ENCODE data around the gene CYSLTR2.

Gene CYSLTR2

DNA sequence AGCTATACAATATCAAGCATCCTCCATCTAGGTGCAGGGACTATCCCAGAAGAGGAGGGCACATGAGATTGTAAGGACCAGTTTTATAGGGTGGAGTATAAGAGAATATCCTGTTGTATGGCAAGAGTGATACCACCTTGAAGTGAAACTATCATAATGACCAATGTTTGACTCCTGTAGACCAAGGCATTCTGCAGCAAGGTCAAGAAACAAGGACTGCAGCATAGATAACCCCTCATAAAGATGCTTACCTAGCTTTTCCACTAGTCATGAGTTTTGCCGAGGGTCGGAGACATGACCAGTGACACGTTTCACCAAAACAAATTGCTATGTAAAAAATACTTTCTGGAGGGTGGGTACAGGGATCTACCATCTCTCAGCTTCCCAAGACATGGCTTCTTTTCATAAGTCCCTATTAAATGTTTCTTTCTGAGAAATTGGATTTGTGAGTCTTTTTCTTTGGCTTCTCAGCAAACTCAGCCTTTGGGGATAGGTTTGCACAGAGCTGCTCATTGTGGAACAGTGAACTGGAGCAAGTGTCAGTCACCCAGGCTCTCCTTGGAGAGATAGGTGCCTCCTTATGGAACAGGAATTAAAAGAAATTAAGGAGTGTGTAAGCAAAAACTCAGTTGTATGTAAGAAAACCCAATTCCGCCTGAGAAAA, 28.2 kb upstream of the CYSLTR2 start:
- no peak overlapping the region for H3K4me3 ChIP-seq (ENCODE audit: low read depth, low read length, poor library complexity, severe bottlenecking)
- H4K20me1 ChIP-seq (ENCODE audit: insufficient read depth, low read length) = no peaks in the 10 kb centered on the region
- no peaks in the 10 kb centered on the region for H3K27me3 ChIP-seq (ENCODE audit: insufficient read depth, low read length)
- no peak overlapping the region for H3K9ac ChIP-seq (ENCODE audit: low read length)
- TF ChIP-seq, protein P1, sequence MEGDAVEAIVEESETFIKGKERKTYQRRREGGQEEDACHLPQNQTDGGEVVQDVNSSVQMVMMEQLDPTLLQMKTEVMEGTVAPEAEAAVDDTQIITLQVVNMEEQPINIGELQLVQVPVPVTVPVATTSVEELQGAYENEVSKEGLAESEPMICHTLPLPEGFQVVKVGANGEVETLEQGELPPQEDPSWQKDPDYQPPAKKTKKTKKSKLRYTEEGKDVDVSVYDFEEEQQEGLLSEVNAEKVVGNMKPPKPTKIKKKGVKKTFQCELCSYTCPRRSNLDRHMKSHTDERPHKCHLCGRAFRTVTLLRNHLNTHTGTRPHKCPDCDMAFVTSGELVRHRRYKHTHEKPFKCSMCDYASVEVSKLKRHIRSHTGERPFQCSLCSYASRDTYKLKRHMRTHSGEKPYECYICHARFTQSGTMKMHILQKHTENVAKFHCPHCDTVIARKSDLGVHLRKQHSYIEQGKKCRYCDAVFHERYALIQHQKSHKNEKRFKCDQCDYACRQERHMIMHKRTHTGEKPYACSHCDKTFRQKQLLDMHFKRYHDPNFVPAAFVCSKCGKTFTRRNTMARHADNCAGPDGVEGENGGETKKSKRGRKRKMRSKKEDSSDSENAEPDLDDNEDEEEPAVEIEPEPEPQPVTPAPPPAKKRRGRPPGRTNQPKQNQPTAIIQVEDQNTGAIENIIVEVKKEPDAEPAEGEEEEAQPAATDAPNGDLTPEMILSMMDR (IDR thresholded peaks at IDR 0.05; ENCODE audit: low read length) = no peak
- TF ChIP-seq EZH2 (IDR thresholded peaks at IDR 0.05; ENCODE audit: borderline replicate concordance, low read length) = no peak
- no peak overlapping the region for H2AFZ ChIP-seq (ENCODE audit: low read length)
- no peaks in the 10 kb centered on the region for H3K79me2 ChIP-seq (ENCODE audit: insufficient read depth, low read length)
- H3K9me3 ChIP-seq (ENCODE audit: low read length) = no peaks in the 10 kb centered on the region; the same call in 1 of the 2 replicates
- no peak overlapping the region for H3K27ac ChIP-seq (ENCODE audit: low read depth, low read length, poor library complexity, severe bottlenecking)
- no peak overlapping the region for H3K4me2 ChIP-seq (ENCODE audit: low read length)
- no peaks in the 10 kb centered on the region for H3K36me3 ChIP-seq (ENCODE audit: insufficient read depth, low read length)
- no peaks in the 10 kb centered on the region for H3F3A ChIP-seq (ENCODE audit: insufficient read depth, low read length)
- no peaks in the 10 kb centered on the region for H3K9me2 ChIP-seq (ENCODE audit: low read depth, low read length)
- no peaks in the 10 kb centered on the region for H3K4me1 ChIP-seq (ENCODE audit: insufficient read depth, low read length, severe bottlenecking)

DNA sequence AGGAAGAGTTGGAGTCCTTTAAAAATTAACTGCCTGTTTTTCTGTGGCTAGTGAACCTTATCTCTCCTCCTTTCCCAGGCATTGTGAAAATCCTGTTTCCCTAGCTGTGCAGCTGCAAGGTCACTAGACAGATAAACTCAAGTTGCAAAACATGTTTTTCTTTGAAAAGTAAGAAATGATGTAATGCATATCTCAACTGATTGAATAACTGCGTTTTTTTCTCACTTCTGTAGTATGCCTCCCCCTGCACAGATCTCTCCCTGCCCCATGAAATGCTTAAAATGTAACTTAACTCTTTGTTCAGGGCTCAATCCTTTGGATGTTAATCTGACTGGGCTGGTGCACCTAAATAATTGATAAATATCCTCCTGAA, 27.7 kb upstream of the CYSLTR2 start:
- H3K79me2 ChIP-seq (ENCODE audit: insufficient read depth, low read length) = no peaks in the 10 kb centered on the region
- H3K4me3 ChIP-seq (ENCODE audit: low read depth, low read length, poor library complexity, severe bottlenecking) = no peak overlapping the region
- no peaks in the 10 kb centered on the region; the same call in 1 of the 2 replicates for H3K9me3 ChIP-seq (ENCODE audit: low read length)
- no peak overlapping the region for H3K27ac ChIP-seq (ENCODE audit: low read depth, low read length, poor library complexity, severe bottlenecking)
- H3F3A ChIP-seq (ENCODE audit: insufficient read depth, low read length) = no peaks in the 10 kb centered on the region
- no peaks in the 10 kb centered on the region for H4K20me1 ChIP-seq (ENCODE audit: insufficient read depth, low read length)
- H3K9me2 ChIP-seq (ENCODE audit: low read depth, low read length) = no peaks in the 10 kb centered on the region
- no peaks in the 10 kb centered on the region for H3K27me3 ChIP-seq (ENCODE audit: insufficient read depth, low read length)
- H3K36me3 ChIP-seq (ENCODE audit: insufficient read depth, low read length) = no peaks in the 10 kb centered on the region
- TF ChIP-seq, protein P1 (IDR thresholded peaks at IDR 0.05; ENCODE audit: low read length) = no peak
- TF ChIP-seq EZH2 (IDR thresholded peaks at IDR 0.05; ENCODE audit: borderline replicate concordance, low read length) = no peak
- no peak overlapping the region for H3K4me2 ChIP-seq (ENCODE audit: low read length)
- H3K4me1 ChIP-seq (ENCODE audit: insufficient read depth, low read length, severe bottlenecking) = no peaks in the 10 kb centered on the region
- H2AFZ ChIP-seq (ENCODE audit: low read length) = no peak overlapping the region
- H3K9ac ChIP-seq (ENCODE audit: low read length) = no peak overlapping the region

DNA sequence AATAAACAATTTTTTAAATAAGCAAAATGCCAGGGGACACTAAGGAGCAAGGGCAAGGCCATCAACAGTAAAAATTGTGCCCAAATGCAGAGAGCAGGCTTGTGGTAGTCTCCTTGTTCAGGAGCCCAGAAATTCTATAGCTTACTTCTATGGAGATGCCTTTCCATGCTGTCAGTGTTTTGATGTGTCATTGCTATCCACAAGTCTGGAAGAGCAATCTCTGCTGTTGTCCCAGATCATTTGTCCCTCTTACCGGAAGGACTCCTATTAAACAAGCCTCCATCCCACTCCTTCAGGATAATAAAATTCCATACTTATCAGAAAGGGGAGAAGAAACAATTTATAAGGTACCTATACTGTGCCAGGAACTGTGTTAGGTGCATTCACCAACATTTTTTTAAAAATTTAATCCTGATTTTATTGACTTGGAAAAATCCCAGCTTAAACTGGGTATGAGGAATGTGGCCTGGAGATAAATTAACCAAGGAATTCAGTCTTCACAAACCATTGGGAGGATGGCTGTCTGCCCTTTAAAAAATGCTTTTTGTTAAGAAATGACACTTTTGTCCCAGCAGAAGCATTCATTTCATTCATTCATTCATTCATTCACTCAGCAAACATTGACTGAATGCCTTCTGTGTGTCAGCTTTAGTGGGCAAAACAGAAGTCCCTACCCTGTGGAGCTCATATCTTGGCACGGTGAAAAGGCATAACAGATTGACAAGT, 26.8 kb upstream of the CYSLTR2 start:
- Histone ChIP-seq H2AFZ (ENCODE audit: low read length) (no peak overlapping the region), H3K79me2 (ENCODE audit: insufficient read depth, low read length) (no peaks in the 10 kb centered on the region), H3K4me2 (ENCODE audit: low read length) (no peak overlapping the region), H3K4me1 (ENCODE audit: insufficient read depth, low read length, severe bottlenecking) (no peaks in the 10 kb centered on the region), H3K9ac (ENCODE audit: low read length) (no peak overlapping the region), H3K4me3 (ENCODE audit: low read depth, low read length, poor library complexity, severe bottlenecking) (no peak overlapping the region), H3K9me2 (ENCODE audit: low read depth, low read length) (no peaks in the 10 kb centered on the region), H3K27me3 (ENCODE audit: insufficient read depth, low read length) (no peaks in the 10 kb centered on the region), H3K9me3 (ENCODE audit: low read length) (no peaks in the 10 kb centered on the region; the same call in 1 of the 2 replicates), H3K27ac (ENCODE audit: low read depth, low read length, poor library complexity, severe bottlenecking) (no peak overlapping the region), H3F3A (ENCODE audit: insufficient read depth, low read length) (no peaks in the 10 kb centered on the region), H3K36me3 (ENCODE audit: insufficient read depth, low read length) (no peaks in the 10 kb centered on the region), H4K20me1 (ENCODE audit: insufficient read depth, low read length) (no peaks in the 10 kb centered on the region)
- TF ChIP-seq, protein P1 (IDR thresholded peaks at IDR 0.05; ENCODE audit: low read length) = no peak
- no peak for TF ChIP-seq EZH2 (IDR thresholded peaks at IDR 0.05; ENCODE audit: borderline replicate concordance, low read length)
